GM12878 (cell line): ENCODE results near the gene PRSS57. TPM values are rescaled to one million over a fixed set of nuclear protein-coding genes. Genes with fewer than 3 reads are reported as not detected.

Experiments used
- DPF2 ChIP-seq: fragments of 450-650 bp; IDR thresholded peaks from 2 replicates; pipeline ENCODE4 v1.6.1; 2017; ENCODE audit warnings: mild to moderate bottlenecking
- E4F1 ChIP-seq: fragments of 450-650 bp; IDR thresholded peaks from 2 replicates; pipeline ENCODE4 v1.6.1; 2018; ENCODE audit warnings: borderline replicate concordance, mild to moderate bottlenecking; ENCODE audit not compliant: partially characterized antibody
- KLF5 ChIP-seq: fragments of 450-650 bp; IDR thresholded peaks from 2 replicates; pipeline ENCODE4 v1.6.1; 2014; ENCODE audit warnings: mild to moderate bottlenecking; ENCODE audit not compliant: partially characterized antibody
- NKRF ChIP-seq: fragments of 450-650 bp; conservative IDR thresholded peaks from 2 replicates; pipeline ENCODE4 v1.6.1; 2017; ENCODE audit warnings: mild to moderate bottlenecking, moderate library complexity
- NRF1 ChIP-seq: conservative IDR thresholded peaks from 2 replicates; pipeline ENCODE4 v1.6.1; 2011; ENCODE audit warnings: mild to moderate bottlenecking, low read depth, low read length, improper control_type of control experiment
- POLR2A ChIP-seq: IDR thresholded peaks from 2 replicates; pipeline ENCODE4 v1.6.1; 2011; ENCODE audit warnings: low read depth, mild to moderate bottlenecking, low read length
- STAT1 ChIP-seq: fragments of 450-650 bp; conservative IDR thresholded peaks from 2 replicates; pipeline ENCODE4 v1.6.1; 2014; ENCODE audit warnings: antibody characterized with exemption, mild to moderate bottlenecking
- ZBTB11 ChIP-seq: fragments of 450-650 bp; formaldehyde crosslinking; IDR thresholded peaks from 2 replicates; pipeline ENCODE4 v1.5.0; 2022; ENCODE audit warnings: mild to moderate bottlenecking, missing genetic modification characterization
- polyA plus RNA-seq, 11 experiments: library from polyadenylated mRNA; depleted of rRNA in 4 of 11; unstranded in 6 of 11; stranded (reverse) in 5 of 11; fragments of >200 nt; fragmentation: Nextera tagmentation in 4 of 11; fragmentation: Illumina TruSeq in 1 of 11; extraction: Ambion mirVana in 4 of 11; extraction: Trizol in 1 of 11; gene quantifications; 1 replicate in 1 of 11; 2 replicates in 10 of 11; pipeline versions ENCODE4 v1.2.1 to v1.2.3, GENCODE V29; 2011 to 2016; ENCODE audit warnings: inconsistent platforms in 2 of 11, missing spikeins in 2 of 11, low read depth in 1 of 11
- total RNA-seq, 4 experiments: library from RNA; depleted of rRNA in 3 of 4; stranded (reverse); fragments of >200 nt in 3 of 4; fragmentation: Illumina TruSeq in 1 of 4; extraction: Trizol in 1 of 4; gene quantifications; 2 replicates each; pipeline versions ENCODE4 v1.2.1 to v1.2.3, GENCODE V29; 2013 to 2021

PRSS57 gene
- total and polyA plus RNA-seq, 10 of the 15 experiments (the other 5 are each of a cell fraction or from before 2014, with no cell fraction given): not detected

- TF ChIP-seq ZBTB11 (CRISPR knock-in tag) (no peak), NKRF (peak; percentile 90; the same call in 1 of the 2 replicates), STAT1 (0 out of 2 replicates have a peak, but pooled peaks have one; percentile 84), NRF1 (peak; percentile 24; the same call in 1 of the 2 replicates), E4F1 (no peak), DPF2 (peak; percentile 88), KLF5 (peak; percentile 54), POLR2A (no peak)
- TF ChIP-seq, all 136 proteins: peak for 12
These were observed 15.6 kb downstream of the PRSS57 start (continued) for GRCh38 chr19:679418-680286.
